Astrocyte (in vitro differentiated cells and primary cell): ENCODE results near the gene BZW1. TPM values are rescaled to one million over a fixed set of nuclear protein-coding genes. Genes with fewer than 3 reads are reported as not detected.

Experiments
- DNase-seq: peaks from one replicate; pipeline ENCODE4 v3.0.0-alpha.2; 2010; ENCODE audit warnings: low read depth
- FAIRE-seq: peaks from 2 replicates; lab custom pipeline; 2011; peaks lifted over from hg19 to GRCh38; lab: Jason Lieb, UNC
- H2AFZ ChIP-seq: 2 replicates; pipeline ENCODE4 v1.6.0; 2012; ENCODE audit warnings: low read depth, low read length, inconsistent platforms
- H3K27ac ChIP-seq: 2 replicates; pipeline ENCODE4 v1.5.1; 2011; ENCODE audit warnings: low read depth, low read length, inconsistent platforms
- H3K27me3 ChIP-seq: 2 replicates; pipeline ENCODE4 v1.6.0; 2011; ENCODE audit warnings: low read length, inconsistent platforms; ENCODE audit not compliant: insufficient read depth
- H3K36me3 ChIP-seq: 2 replicates; pipeline ENCODE4 v1.5.1; 2011; ENCODE audit warnings: low read length, inconsistent platforms; ENCODE audit not compliant: insufficient read depth
- H3K4me1 ChIP-seq: 2 replicates; pipeline ENCODE4 v1.5.1; 2011; ENCODE audit warnings: low read length, inconsistent platforms; ENCODE audit not compliant: insufficient read depth
- H3K4me2 ChIP-seq: 2 replicates; pipeline ENCODE4 v1.6.0; 2012; ENCODE audit warnings: low read length, inconsistent platforms
- H3K4me3 ChIP-seq: 2 replicates; pipeline ENCODE4 v1.5.1; 2011; ENCODE audit warnings: low read depth, mild to moderate bottlenecking, low read length, inconsistent platforms; ENCODE audit not compliant: insufficient read depth
- H3K79me2 ChIP-seq: 2 replicates; pipeline ENCODE4 v1.6.0; 2012; ENCODE audit warnings: mild to moderate bottlenecking, low read length, inconsistent platforms; ENCODE audit not compliant: insufficient read depth
- H3K9ac ChIP-seq: 2 replicates; pipeline ENCODE4 v1.6.0; 2012; ENCODE audit warnings: mild to moderate bottlenecking, low read length, inconsistent platforms
- H3K9me3 ChIP-seq: 2 replicates; pipeline ENCODE4 v1.5.1; 2012; ENCODE audit warnings: low read depth, mild to moderate bottlenecking, low read length, inconsistent platforms; ENCODE audit not compliant: insufficient read depth
- H4K20me1 ChIP-seq: 2 replicates; pipeline ENCODE4 v1.6.0; 2012; ENCODE audit warnings: low read length, inconsistent platforms; ENCODE audit not compliant: insufficient read depth
- H3K27ac Mint-ChIP-seq: one replicate; pipeline ENCODE4 v1.8.0; 2021; ENCODE audit warnings: mild to moderate bottlenecking, mixed read lengths; ENCODE audit not compliant: unreplicated experiment
- H3K27me3 Mint-ChIP-seq: one replicate; pipeline ENCODE4 v1.8.0; 2021; ENCODE audit warnings: low read depth, mixed read lengths; ENCODE audit not compliant: unreplicated experiment
- H3K36me3 Mint-ChIP-seq: one replicate; pipeline ENCODE4 v1.8.0; 2021; ENCODE audit warnings: low read depth, mixed read lengths; ENCODE audit not compliant: unreplicated experiment
- H3K4me1 Mint-ChIP-seq: one replicate; pipeline ENCODE4 v1.8.0; 2021; ENCODE audit warnings: low read depth, mixed read lengths; ENCODE audit not compliant: unreplicated experiment
- H3K4me3 Mint-ChIP-seq: one replicate; pipeline ENCODE4 v1.8.0; 2021; ENCODE audit warnings: mild to moderate bottlenecking, moderate library complexity, mixed read lengths; ENCODE audit not compliant: unreplicated experiment
- H3K9me3 Mint-ChIP-seq: one replicate; pipeline ENCODE4 v1.8.0; 2021; ENCODE audit warnings: mild to moderate bottlenecking, mixed read lengths; ENCODE audit not compliant: unreplicated experiment
- CTCF ChIP-seq: IDR thresholded peaks from 2 replicates; pipeline ENCODE4 v1.5.1; 2011; ENCODE audit warnings: low read depth, mild to moderate bottlenecking, inconsistent platforms, low read length, moderate library complexity; ENCODE audit not compliant: insufficient read depth
- EZH2 ChIP-seq: IDR thresholded peaks from 2 replicates; pipeline ENCODE4 v1.6.1; 2012; ENCODE audit warnings: mild to moderate bottlenecking, low read length, inconsistent platforms; ENCODE audit not compliant: insufficient read depth
- total RNA-seq: library from RNA; stranded (reverse); gene quantifications from 2 replicates; pipeline ENCODE4 v1.2.1, GENCODE V29; 2021

Gene BZW1
- total RNA-seq, 1 donor from 2014 or later: 322 TPM

- DNase-seq (no peak), FAIRE-seq (no peak)
- Mint-ChIP-seq H3K4me1 (peaks cover 13% of the 10 kb centered on the region), H3K27me3 (no peaks in the 10 kb centered on the region), H3K9me3 (peaks cover 1% of the 10 kb centered on the region), H3K27ac (no peak overlapping the region), H3K36me3 (peaks cover 2% of the 10 kb centered on the region), H3K4me3 (no peak overlapping the region)
- Histone ChIP-seq H4K20me1 (peaks cover 22% of the 10 kb centered on the region), H3K4me1 (peaks cover 15% of the 10 kb centered on the region), H3K4me2 (peak overlapping the region; percentile 87), H3K79me2 (peaks cover 30% of the 10 kb centered on the region), H3K27ac (peak overlapping the region; percentile 99), H3K4me3 (peak overlapping the region; percentile 59), H3K27me3 (no peaks in the 10 kb centered on the region), H3K9me3 (no peaks in the 10 kb centered on the region), H3K9ac (peak overlapping the region; percentile 94), H3K36me3 (peaks cover 12% of the 10 kb centered on the region), H2AFZ (peak overlapping the region; percentile 32)
- TF ChIP-seq CTCF (no peak), EZH2 (no peak)
Observed at GRCh38 chr2:200809506-200810251, 2.0 kb upstream of the BZW1 start.

DNA sequence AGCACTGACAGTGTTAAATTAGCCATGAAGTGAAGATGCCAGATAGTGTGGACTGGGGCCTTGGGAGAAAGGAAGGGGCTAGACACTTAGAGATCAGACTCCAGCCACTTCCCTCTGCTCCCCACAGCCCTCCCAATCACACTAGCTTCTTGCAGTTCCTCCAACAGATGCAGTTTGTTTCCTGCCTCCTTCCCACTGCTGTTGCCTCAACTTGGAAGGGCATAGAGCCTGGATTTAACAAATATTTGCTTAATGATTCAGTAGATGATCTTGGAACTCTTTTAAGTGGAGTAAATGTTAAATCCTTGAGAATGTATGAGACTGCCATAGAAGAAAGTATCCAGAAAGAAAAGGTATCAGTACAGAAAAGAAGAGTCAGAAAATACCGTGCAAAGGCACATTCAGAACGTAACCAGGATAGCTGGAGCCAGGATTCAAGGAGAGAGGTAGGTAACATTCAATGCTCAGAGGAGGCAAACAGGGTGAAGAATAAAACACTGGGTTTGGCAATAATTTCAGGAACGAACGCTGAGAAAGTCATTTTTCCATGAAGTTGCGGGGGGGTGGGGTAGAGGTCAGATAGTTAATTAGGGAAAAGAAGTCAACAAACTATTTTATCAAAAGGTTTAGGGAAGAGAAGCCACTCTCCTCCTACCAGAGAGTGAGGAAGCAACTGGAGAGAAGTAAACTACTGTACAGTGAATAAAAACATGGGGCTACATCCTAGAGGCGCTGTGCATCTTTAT, 1.3 kb upstream of the BZW1 start:
- peak; percentile 84 for DNase-seq
- peak; percentile 29 for FAIRE-seq
- H3K4me1 Mint-ChIP-seq: peaks cover 19% of the 10 kb centered on the region
- H3K4me3 Mint-ChIP-seq: peak overlapping the region; percentile 69
- H3K36me3 Mint-ChIP-seq: peaks cover 2% of the 10 kb centered on the region
- Histone ChIP-seq H3K4me3 (peak overlapping the region; percentile 59), H3K36me3 (peaks cover 20% of the 10 kb centered on the region), H2AFZ (peak overlapping the region; percentile 32), H3K4me1 (peaks cover 17% of the 10 kb centered on the region), H3K9ac (peak overlapping the region; percentile 94), H3K27ac (peak overlapping the region; percentile 99), H3K9me3 (no peaks in the 10 kb centered on the region), H3K79me2 (peaks cover 38% of the 10 kb centered on the region), H3K27me3 (no peaks in the 10 kb centered on the region), H4K20me1 (peaks cover 30% of the 10 kb centered on the region), H3K4me2 (peak overlapping the region; percentile 87)
- TF ChIP-seq EZH2 (no peak), CTCF (no peak)
- no peaks in the 10 kb centered on the region for H3K27me3 Mint-ChIP-seq
- peak overlapping the region; percentile 2 for H3K27ac Mint-ChIP-seq
- H3K9me3 Mint-ChIP-seq: peaks cover 1% of the 10 kb centered on the region
